IMR-90 (cell line): Measurements from ENCODE around the gene RIMS3. TPM values are rescaled to one million over a fixed set of nuclear protein-coding genes. Genes with fewer than 3 reads are reported as not detected.

Source experiments
- ATAC-seq: fragments of 200-7000 bp; cut with Tn5 transposase; 2 replicates; pipeline ENCODE4 v1.9.1; 2020; ENCODE audit warnings: low read depth, mild to moderate bottlenecking, moderate library complexity
- BruUV-seq: library from RNA; stranded (reverse); fragments of 400-500 nt; replicated peaks from 2 replicates; lab custom pipeline; 2021; lab: Mats Ljungman, UMichigan
- CTCF ChIA-PET: fragments of 300-600 bp; formaldehyde crosslinking; extraction: SDS; loops from one replicate; lab custom pipeline; 2021; ENCODE audit warnings: antibody characterized with exemption; lab: Yijun Ruan, JAX
- POLR2A ChIA-PET: fragments of 300-600 bp; sonication (Branson Sonifier 250); formaldehyde crosslinking; loops from one replicate; lab custom pipeline; 2022; ENCODE audit warnings: antibody characterized with exemption; ENCODE audit not compliant: unreplicated experiment; lab: Charles Lee
- DNase-seq: peaks from one replicate; pipeline ENCODE4 v3.0.0; 2013
- H2AFZ ChIP-seq: replicated peaks from 2 replicates; pipeline ENCODE3; 2013; ENCODE audit warnings: low read length, mild to moderate bottlenecking; ENCODE audit not compliant: poor library complexity
- H2AK5ac ChIP-seq: 2 replicates; pipeline ENCODE4 v1.6.1; 2013; ENCODE audit warnings: low read depth, low read length, inconsistent platforms
- H2AK9ac ChIP-seq: replicated peaks from 2 replicates; pipeline ENCODE3; 2013; ENCODE audit warnings: mild to moderate bottlenecking, low read depth, low read length, moderate library complexity; ENCODE audit not compliant: poor library complexity
- H2BK120ac ChIP-seq: 2 replicates; pipeline ENCODE4 v1.6.1; 2013; ENCODE audit warnings: low read depth, low read length, inconsistent platforms
- H2BK15ac ChIP-seq: 3 replicates; pipeline ENCODE4 v1.6.1; 2013; ENCODE audit warnings: low read depth, low read length, inconsistent platforms
- H2BK20ac ChIP-seq: 2 replicates; pipeline ENCODE4 v1.6.1; 2013; ENCODE audit warnings: low read depth, mild to moderate bottlenecking, inconsistent platforms, low read length, moderate library complexity
- H2BK5ac ChIP-seq: 2 replicates; pipeline ENCODE4 v1.6.1; 2013; ENCODE audit warnings: mild to moderate bottlenecking, low read depth, low read length, inconsistent platforms; ENCODE audit not compliant: poor library complexity, severe bottlenecking
- H3K14ac ChIP-seq: replicated peaks from 2 replicates; pipeline ENCODE4 v1.6.1; 2013; ENCODE audit warnings: low read depth, low read length, inconsistent platforms
- H3K18ac ChIP-seq: 2 replicates; pipeline ENCODE4 v1.6.1; 2013; ENCODE audit warnings: low read depth, low read length, control low read depth
- H3K23ac ChIP-seq: 2 replicates; pipeline ENCODE4 v1.6.1; 2013; ENCODE audit warnings: low read depth, low read length, inconsistent platforms
- H3K27ac ChIP-seq: 2 replicates; pipeline ENCODE4 v1.5.1; 2013; ENCODE audit warnings: mild to moderate bottlenecking, control low read depth, low read length; ENCODE audit not compliant: insufficient read depth
- H3K27me3 ChIP-seq: 2 replicates; pipeline ENCODE4 v1.6.1; 2013; ENCODE audit warnings: low read length; ENCODE audit not compliant: control insufficient read depth, insufficient read depth
- H3K36me3 ChIP-seq: 2 replicates; pipeline ENCODE4 v1.6.1; 2013; ENCODE audit warnings: low read length, mixed read lengths; ENCODE audit not compliant: control insufficient read depth, insufficient read depth
- H3K4ac ChIP-seq: 2 replicates; pipeline ENCODE4 v1.6.1; 2013; ENCODE audit warnings: low read depth, low read length, inconsistent platforms
- H3K4me1 ChIP-seq: 2 replicates; pipeline ENCODE4 v1.6.1; 2013; ENCODE audit warnings: low read length, mixed read lengths; ENCODE audit not compliant: control insufficient read depth, insufficient read depth
- H3K4me2 ChIP-seq: 2 replicates; pipeline ENCODE4 v1.6.1; 2013; ENCODE audit warnings: low read depth, mild to moderate bottlenecking, control low read depth, low read length, moderate library complexity
- H3K4me3 ChIP-seq: 2 replicates; pipeline ENCODE4 v1.5.1; 2013; ENCODE audit warnings: low read depth, mild to moderate bottlenecking, control low read depth, low read length, moderate library complexity; ENCODE audit not compliant: insufficient read depth
- H3K56ac ChIP-seq: 2 replicates; pipeline ENCODE4 v1.6.1; 2013; ENCODE audit warnings: low read length, inconsistent platforms; ENCODE audit not compliant: insufficient read depth; ENCODE audit errors: extremely low read depth
- H3K79me1 ChIP-seq, 2 experiments: 2 replicates each; pipeline ENCODE4 v1.6.1; 2013; ENCODE audit warnings: low read length in 2 of 2, inconsistent platforms in 1 of 2, low read depth in 1 of 2
- H3K9ac ChIP-seq: 2 replicates; pipeline ENCODE4 v1.6.1; 2013; ENCODE audit warnings: low read depth, low read length, control low read depth
- H3K9me1 ChIP-seq: 2 replicates; pipeline ENCODE4 v1.6.1; 2013; ENCODE audit warnings: low read length, inconsistent platforms; ENCODE audit not compliant: insufficient read depth
- H3K9me3 ChIP-seq: 2 replicates; pipeline ENCODE4 v1.6.1; 2013; ENCODE audit warnings: low read length; ENCODE audit not compliant: control insufficient read depth, insufficient read depth
- H4K20me1 ChIP-seq: 2 replicates; pipeline ENCODE4 v1.6.1; 2013; ENCODE audit warnings: low read length, inconsistent platforms; ENCODE audit not compliant: insufficient read depth
- H4K5ac ChIP-seq: 2 replicates; pipeline ENCODE4 v1.6.1; 2013; ENCODE audit warnings: mild to moderate bottlenecking, low read depth, low read length, control low read depth
- H4K8ac ChIP-seq, 2 experiments: 2 replicates each; pipeline ENCODE4 v1.6.1; 2013; ENCODE audit warnings: low read depth in 2 of 2, low read length in 2 of 2, control low read depth in 1 of 2, inconsistent platforms in 1 of 2
- H4K91ac ChIP-seq: 2 replicates; pipeline ENCODE4 v1.6.1; 2013; ENCODE audit warnings: low read depth, low read length, inconsistent platforms; ENCODE audit not compliant: insufficient read depth
- BHLHE40 ChIP-seq: fragments of 150-350 bp; IDR thresholded peaks from 2 replicates; pipeline ENCODE4 v1.6.1; 2016; ENCODE audit warnings: mild to moderate bottlenecking, low read depth, low read length
- CEBPB ChIP-seq: IDR thresholded peaks from 2 replicates; pipeline ENCODE4 v1.6.1; 2012; ENCODE audit warnings: low read depth, low read length, improper control_type of control experiment
- ELK1 ChIP-seq: fragments of 150-350 bp; IDR thresholded peaks from 2 replicates; pipeline ENCODE4 v1.6.1; 2016; ENCODE audit warnings: low read depth, mild to moderate bottlenecking, low read length, moderate library complexity, borderline replicate concordance
- FOS ChIP-seq: fragments of 150-350 bp; IDR thresholded peaks from 2 replicates; pipeline ENCODE4 v1.6.1; 2016; ENCODE audit warnings: low read depth, low read length
- MAZ ChIP-seq: IDR thresholded peaks from 2 replicates; pipeline ENCODE4 v1.6.1; 2012; ENCODE audit warnings: low read depth, mild to moderate bottlenecking, low read length, improper control_type of control experiment, moderate library complexity, borderline replicate concordance
- MXI1 ChIP-seq: IDR thresholded peaks from 2 replicates; pipeline ENCODE4 v1.6.1; 2012; ENCODE audit warnings: low read depth, mild to moderate bottlenecking, low read length, moderate library complexity, borderline replicate concordance
- NFE2L2 ChIP-seq: fragments of 150-350 bp; IDR thresholded peaks from 2 replicates; pipeline ENCODE4 v1.6.1; 2016; ENCODE audit warnings: low read depth, mild to moderate bottlenecking, low read length
- POLR2A ChIP-seq: IDR thresholded peaks from 2 replicates; pipeline ENCODE4 v1.6.1; 2012; ENCODE audit warnings: mild to moderate bottlenecking, low read depth, low read length
- RAD21 ChIP-seq: IDR thresholded peaks from 2 replicates; pipeline ENCODE4 v1.6.1; 2012; ENCODE audit warnings: low read length, improper control_type of control experiment
- RCOR1 ChIP-seq: IDR thresholded peaks from 2 replicates; pipeline ENCODE4 v1.6.1; 2012; ENCODE audit warnings: mild to moderate bottlenecking, low read length, improper control_type of control experiment; ENCODE audit not compliant: insufficient replicate concordance
- RFX5 ChIP-seq: IDR thresholded peaks from 2 replicates; pipeline ENCODE4 v1.8.0; 2012; ENCODE audit warnings: low read depth, mild to moderate bottlenecking, low read length, moderate library complexity
- WGBS, 2 experiments: methylation state at CpG; one replicate each; pipeline versions ENCODE4 v1.1.5 to v1.1.7; 2013; ENCODE audit warnings: missing lambda C conversion rate in 2 of 2; ENCODE audit not compliant: insufficient read length in 1 of 2; ENCODE audit errors: extremely low coverage in 2 of 2; 5-methylcytosine and 5-hydroxymethylcytosine counted together
- dilution Hi-C: fragments of 300-500 bp; cut with HindIII; formaldehyde crosslinking; loops from one replicate; pipeline ENCODE4 v1.14.3; 2018; ENCODE audit warnings: low sequenced_read_pairs; ENCODE audit not compliant: unreplicated experiment
- in situ Hi-C: fragments of 300-500 bp; cut with MboI; formaldehyde crosslinking; loops from 3 replicates; pipeline ENCODE4 v1.14.3; 2019; ENCODE audit warnings: low sequenced_read_pairs, inconsistent platforms, mixed read lengths
- intact Hi-C: fragments of 100-400 bp; cut with micrococcal nuclease; formaldehyde crosslinking; loops from 2 replicates; pipeline ENCODE4 v1.10.0; 2022
- polyA plus RNA-seq, 3 experiments: library from polyadenylated mRNA; depleted of rRNA; stranded (reverse); fragments of >200 nt; gene quantifications; 2 replicates each; pipeline ENCODE4 v1.2.3, GENCODE V29; 2012; ENCODE audit warnings: low replicate concordance in 1 of 3
- total RNA-seq: library from RNA; depleted of rRNA; stranded (reverse); fragments of >200 nt; gene quantifications from 2 replicates; pipeline ENCODE4 v1.2.3, GENCODE V29; 2012

The RIMS3 gene
- total and polyA plus RNA-seq, 2 of the 4 experiments (the other 2 are of a cell fraction), result 0.10 to 0.36 TPM

- Histone ChIP-seq H4K91ac (no peak overlapping the region), H3K27ac (no peak overlapping the region), H3K4me1 (no peaks in the 10 kb centered on the region; the same call in 1 of the 2 replicates), H3K36me3 (no peaks in the 10 kb centered on the region), H2BK5ac (no peak overlapping the region), H3K23ac (no peak overlapping the region), H2BK20ac (no peak overlapping the region), H2AK9ac (no peak overlapping the region), H3K9me3 (no peaks in the 10 kb centered on the region), H2BK120ac (no peak overlapping the region), H3K27me3 (peaks cover 26% of the 10 kb centered on the region), H4K5ac (no peak overlapping the region), H2AFZ (no peak overlapping the region), H2BK15ac (no peak overlapping the region), H4K20me1 (no peaks in the 10 kb centered on the region), H3K4me2 (no peak overlapping the region), H4K8ac (no peak overlapping the region), H3K18ac (no peak overlapping the region), H3K56ac (no peak overlapping the region), H3K79me1 (no peaks in the 10 kb centered on the region), H3K9ac (no peak overlapping the region), H3K9me1 (no peaks in the 10 kb centered on the region; the same call in 1 of the 2 replicates), H3K14ac (no peak overlapping the region), H2AK5ac (no peak overlapping the region), H3K4ac (no peak overlapping the region), H3K4me3 (no peak overlapping the region)
- in situ Hi-C loops, result no loop called here
- dilution Hi-C loops, result no loop called here
- WGBS, 2 experiments, result no CpG with 5 or more reads among the region's 2 CpGs
- ATAC-seq (no peak), DNase-seq (no peak)
- ChIA-PET CTCF (no interaction called here), POLR2A (interaction anchor here (0.6 kb wide), 1 partner anchor 122 kb away, joined by 4 read pairs; no protein-coding TSS in a partner anchor)
- intact Hi-C loops, result loop anchor here (5.0 to 10.0 kb wide), 2 partner anchors 130 to 522 kb away; partner anchors contain the start of gene ZNF684
- BruUV-seq, result no TSS peak
- TF ChIP-seq POLR2A (no peak), BHLHE40 (no peak), RFX5 (no peak), RAD21 (no peak), NFE2L2 (no peak), RCOR1 (no peak), CEBPB (no peak), MXI1 (no peak), MAZ (no peak), FOS (no peak), ELK1 (no peak)
Observed at GRCh38 chr1:40664791-40665190, 691 bp downstream of the RIMS3 start.
